ENCODE data around the gene SLC26A6.
A peak's percentile ranks its signal among the peaks of the same experiment; 100 is the strongest.

SLC26A6 gene

GRCh38 chr3:48660800-48661400, 25.6 kb upstream of the SLC26A6 start:
- no peak for DNase-seq

DNA sequence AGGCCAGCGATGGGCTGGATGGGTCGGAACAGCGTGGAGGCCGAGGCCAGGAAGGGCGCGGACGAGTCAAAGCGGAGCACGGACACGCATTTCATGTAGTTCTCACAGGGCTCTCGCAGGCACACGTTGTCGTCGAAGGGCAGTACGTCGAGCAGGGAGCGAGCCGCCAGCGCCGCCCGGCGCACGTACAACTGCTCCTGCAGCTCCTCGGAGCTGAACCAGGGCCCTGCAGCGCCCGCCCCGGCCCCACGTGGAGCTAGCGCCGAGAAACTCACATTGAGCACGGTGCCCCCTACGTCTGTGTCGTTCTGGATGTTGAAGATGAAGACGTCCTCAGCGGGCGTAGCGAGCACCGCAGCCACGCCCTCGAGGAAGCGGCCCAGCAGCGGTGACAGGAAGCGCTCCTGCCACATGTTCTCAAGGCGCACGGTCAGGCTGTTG, 21.6 kb upstream of the SLC26A6 start:
- DNase-seq: peak; percentile 36

DNA sequence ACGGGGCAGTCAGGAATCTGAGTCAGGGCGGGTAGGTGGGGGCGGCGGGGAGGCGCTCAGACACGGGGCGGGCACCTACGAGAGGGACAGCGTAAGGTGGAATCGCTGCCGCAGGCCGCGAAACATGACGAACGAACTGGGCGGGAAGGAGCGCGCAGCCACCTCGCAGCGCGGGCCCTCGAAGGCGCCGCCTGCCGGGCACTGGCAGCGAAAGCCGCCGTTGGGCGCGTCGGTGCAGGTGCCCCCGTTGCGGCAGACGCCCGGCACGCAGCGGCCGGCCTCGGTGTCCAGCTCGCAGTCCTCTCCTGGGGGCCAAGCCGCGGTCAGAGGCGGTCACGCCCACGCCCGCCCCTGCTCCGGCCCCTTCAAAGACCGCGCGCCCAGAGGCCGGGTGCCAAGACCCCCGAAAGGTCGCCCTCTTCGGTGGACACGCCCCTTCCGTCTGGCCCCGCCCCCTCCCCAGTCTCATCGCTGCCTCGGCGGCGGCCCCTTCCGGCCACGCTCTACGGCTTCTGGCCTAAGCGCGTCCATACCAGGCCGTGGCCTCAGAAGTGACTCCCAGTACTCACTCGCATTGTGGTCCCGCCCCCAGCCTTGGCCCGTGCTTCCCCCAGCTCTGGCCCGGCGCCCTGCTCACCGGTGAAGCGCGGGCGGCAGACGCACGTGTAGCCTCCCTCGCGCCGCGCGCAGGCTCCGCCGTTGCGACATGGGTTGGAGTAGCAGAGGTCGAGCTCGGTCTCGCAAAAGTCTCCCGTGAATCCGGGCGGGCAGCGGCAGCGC, 21.0 kb upstream of the SLC26A6 start:
- peak; percentile 86 for DNase-seq

- peak; percentile 61 for DNase-seq
These were observed 20.3 kb upstream of the SLC26A6 start for GRCh38 chr3:48655606-48656005.

GRCh38 chr3:48655063-48655462, 19.8 kb upstream of the SLC26A6 start:
- DNase-seq: no peak

- DNase-seq: no peak
These were observed 17.9 kb upstream of the SLC26A6 start for GRCh38 chr3:48652923-48653715.

GRCh38 chr3:48651771-48652170, 16.5 kb upstream of the SLC26A6 start:
- DNase-seq: no peak

DNA sequence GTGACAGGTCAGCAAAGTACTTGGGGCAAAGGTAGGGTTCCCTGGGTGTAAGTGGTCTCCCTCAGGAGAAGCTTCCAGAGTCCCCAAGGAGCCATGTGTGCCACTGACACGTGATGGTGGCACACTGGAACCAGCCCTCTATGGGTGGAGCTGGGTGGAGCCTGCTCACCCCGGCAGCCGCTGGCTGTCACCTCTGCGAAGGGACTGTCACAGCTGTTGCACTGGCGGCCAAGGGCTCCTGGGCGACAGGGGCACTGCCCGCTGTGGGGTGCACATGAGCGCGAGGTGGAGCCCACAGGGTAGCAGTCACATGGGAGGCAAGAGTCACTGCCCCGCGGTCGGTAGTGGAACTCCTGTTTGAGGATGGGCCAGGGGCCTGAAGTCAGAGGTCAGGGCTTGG, 15.5 kb upstream of the SLC26A6 start:
- no peak for DNase-seq

DNA sequence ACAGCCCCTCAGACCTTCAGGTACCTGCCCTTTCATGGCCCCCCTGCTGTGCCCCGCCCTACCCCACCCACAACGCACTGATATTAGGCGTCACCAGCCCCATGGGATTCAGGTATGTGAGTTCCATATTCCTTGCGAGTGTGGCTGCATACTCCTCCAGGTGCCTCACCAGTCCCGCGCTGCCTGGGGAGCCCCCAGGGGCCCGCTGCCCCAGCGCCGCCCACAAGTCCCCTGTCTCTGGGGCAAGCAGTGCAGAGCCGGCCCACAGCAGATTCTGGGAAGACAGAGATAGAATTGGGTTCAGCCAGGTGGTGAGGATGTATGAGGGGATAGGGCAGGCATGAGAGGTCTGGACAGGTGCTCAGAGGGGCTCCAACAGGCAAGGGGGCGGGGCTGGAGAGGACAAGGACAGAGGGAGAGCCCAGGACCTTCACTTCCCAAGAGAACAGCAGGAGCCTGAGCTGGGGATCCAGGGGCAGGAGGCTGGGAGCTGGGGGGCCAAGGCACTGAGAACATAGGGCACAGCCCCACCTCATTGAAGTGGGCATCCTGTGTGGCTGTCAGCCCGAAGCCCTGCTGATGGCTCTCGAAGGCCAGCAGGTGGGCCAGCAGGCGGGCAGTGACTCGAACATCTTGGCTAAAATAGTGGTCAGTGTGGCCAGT, 13.1 kb upstream of the SLC26A6 start:
- no peak for DNase-seq

DNA sequence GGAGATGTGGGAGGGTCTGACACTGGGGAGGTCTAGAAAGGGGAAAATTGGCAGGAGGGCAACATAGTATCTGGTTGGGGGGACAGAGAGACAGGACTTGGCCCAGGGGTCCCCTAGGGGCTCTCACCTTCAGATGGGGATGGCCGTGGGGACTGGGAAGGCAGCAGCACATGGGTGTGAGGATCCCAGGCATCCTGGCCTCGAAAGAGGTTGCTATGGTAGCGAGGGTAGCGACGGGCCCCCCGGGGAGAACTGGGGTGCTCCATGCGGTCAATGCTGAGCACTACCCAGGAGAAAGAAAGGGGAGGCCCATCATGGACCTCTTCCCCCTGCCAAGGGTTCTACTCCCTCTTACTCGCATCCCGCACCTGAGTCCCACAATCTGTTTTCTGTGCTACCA, 12.5 kb upstream of the SLC26A6 start:
- no peak for DNase-seq

DNA sequence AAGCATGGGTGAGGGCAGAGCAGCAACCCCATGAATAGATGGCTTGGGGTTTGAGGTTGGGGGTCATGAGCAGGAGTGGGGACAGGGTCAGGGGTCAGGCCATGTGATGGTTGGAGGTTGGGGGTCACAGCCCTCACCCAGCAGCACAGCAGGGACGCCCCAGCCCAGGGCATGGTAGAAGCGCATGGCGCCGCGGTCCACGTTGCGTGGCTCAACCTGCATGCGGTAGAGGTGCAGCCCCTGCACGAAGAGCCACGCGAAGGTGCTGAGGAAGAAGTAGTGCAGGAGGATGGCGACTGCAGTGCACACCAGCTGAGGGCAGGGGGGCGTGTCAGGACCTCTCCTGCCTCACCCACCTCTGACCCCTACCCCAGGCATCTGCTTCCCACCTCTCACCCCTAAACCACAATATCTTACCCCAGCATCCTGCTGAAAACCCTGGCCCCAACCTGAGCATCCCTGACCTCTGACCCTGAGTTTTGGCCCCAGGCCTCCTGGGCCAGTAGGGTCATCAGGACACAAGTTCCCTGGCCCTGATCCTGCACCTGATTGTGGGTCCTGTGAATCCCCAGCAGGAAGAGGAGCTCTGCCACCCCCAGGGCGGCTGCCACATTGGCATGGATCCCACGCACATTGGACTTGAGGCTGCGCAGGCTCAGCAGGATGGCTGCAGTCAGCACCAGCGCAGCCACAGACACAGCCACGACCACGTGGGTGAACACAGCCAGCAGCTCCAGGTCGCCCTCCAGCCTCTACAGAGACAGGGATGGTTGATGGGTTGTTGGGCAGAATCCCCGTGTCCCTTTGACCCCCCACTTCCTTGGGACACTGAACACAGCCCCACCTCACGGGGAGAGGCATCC, 9.9 kb upstream of the SLC26A6 start:
- no peak for DNase-seq

GRCh38 chr3:48642605-48643004, 7.3 kb upstream of the SLC26A6 start:
- no peak for DNase-seq

DNA sequence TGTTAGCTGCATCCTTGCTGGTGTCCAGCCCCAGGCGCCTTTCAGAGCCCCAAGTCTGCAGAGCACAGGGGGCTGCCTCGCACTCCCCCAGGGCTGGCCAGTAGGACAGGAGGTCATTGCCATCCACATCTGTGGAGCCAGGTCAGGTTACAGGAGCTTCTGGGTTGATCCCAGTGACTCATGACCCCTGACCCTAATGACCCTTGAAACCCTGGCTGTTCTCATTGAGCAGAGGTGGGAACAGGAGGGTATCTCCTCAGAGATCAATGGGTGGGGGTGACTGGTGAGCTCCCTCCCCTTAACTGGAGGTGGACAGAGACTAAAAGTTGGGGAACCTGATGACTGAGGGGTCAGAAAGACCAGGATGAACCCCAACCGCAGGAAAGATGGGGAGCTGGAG, 6.1 kb upstream of the SLC26A6 start:
- no peak for DNase-seq

DNA sequence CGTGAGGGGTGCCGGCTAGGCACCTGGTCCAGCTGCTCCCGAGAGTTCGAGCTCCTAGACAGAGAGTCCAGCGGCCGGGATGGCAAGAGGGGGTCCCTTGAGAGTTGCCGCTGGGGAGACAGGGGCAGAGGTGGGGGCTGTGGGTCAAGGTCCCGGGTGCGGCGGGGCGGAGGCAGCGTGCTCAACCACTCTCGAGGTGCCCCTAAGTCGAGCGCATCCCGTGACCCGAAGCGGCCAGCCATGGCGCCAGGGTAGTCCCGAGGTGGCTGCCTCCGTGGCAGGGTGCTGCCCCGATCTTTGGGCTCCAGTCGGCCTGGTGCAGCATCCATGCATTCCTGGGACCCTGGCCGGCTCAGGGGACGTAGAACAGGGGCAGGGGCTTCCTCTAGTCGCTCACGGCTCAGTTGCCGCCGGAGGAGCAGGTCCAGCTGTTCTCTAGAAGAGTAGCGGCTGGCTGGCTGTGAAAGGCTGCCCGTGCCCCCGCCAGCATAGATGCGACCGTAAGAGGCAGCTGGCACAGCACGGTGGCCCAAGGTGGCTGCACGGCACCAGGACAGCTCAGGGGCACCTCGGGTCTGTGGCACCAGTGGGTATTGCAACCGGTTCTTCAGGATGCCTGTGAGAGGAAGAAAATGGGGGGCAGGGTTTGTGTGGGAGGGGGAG, 4.8 kb upstream of the SLC26A6 start:
- DNase-seq: no peak

DNA sequence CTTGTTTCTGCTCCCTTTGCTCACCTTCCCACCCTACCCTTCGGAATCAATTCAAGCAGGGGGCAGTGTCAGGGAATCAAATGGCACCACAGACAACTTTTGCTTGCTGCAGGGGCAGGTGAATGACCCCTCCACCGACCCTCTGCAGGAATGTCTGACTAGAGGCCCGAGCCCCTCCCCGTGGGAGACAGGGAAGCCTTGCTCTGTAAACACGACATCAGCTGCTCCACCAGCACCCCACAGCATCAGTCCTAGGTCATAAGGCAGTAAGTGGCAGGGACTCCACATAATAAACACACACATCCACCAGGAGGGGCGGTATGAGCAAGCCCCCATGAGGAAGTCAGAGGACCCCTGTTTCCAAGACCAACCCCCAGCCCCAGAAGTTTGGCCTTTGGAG, 2.0 kb upstream of the SLC26A6 start:
- no peak for DNase-seq

DNA sequence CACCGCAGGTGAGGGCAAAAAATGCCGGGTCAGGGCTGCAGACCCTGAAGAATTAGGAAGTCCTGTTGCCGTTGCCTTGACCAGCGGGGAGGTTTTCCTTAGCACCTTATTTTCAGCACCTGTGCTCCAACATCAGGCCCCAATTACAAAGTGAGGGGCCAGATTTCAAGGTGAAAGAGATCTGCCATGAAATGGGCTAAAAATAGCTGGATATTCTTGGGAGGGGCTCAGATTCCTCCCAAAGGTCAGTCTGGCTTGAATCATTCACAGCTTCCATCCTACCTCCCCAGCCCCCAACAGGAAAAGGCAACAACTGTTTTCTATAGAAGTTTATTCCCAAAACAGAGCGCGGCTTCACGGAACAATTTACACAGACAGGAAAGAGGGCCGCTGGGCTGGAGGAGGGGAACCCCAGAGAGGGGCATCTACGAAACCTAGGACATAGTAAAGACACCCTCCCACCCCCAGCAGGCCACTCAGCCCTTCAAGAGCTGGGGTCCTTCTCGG, 941 bp upstream of the SLC26A6 start:
- DNase-seq: no peak

- peak; percentile 71 for DNase-seq
These were observed 520 bp downstream of the SLC26A6 start for GRCh38 chr3:48634661-48635221.

GRCh38 chr3:48633743-48634142, 1.5 kb downstream of the SLC26A6 start:
- DNase-seq: no peak

DNA sequence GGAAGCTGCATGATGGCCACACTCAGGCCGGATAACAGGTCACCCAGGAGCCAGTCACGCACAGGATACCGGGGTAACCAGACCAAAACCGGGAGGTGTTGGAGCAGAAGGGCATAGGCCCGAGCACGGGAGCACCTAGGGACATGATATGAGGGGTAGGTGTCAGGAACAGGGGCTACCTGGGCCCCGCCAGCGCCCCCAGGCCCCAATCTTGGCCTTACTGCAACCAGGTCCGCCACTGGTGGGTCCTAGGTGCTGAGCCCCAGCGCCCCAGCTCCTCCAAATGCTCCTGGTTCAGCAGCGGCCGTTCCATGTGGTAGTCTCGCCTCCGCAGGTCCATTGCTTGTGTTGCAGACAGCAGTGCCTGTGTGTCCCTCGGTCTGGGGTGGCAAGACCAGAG, 2.0 kb downstream of the SLC26A6 start:
- DNase-seq: no peak

DNA sequence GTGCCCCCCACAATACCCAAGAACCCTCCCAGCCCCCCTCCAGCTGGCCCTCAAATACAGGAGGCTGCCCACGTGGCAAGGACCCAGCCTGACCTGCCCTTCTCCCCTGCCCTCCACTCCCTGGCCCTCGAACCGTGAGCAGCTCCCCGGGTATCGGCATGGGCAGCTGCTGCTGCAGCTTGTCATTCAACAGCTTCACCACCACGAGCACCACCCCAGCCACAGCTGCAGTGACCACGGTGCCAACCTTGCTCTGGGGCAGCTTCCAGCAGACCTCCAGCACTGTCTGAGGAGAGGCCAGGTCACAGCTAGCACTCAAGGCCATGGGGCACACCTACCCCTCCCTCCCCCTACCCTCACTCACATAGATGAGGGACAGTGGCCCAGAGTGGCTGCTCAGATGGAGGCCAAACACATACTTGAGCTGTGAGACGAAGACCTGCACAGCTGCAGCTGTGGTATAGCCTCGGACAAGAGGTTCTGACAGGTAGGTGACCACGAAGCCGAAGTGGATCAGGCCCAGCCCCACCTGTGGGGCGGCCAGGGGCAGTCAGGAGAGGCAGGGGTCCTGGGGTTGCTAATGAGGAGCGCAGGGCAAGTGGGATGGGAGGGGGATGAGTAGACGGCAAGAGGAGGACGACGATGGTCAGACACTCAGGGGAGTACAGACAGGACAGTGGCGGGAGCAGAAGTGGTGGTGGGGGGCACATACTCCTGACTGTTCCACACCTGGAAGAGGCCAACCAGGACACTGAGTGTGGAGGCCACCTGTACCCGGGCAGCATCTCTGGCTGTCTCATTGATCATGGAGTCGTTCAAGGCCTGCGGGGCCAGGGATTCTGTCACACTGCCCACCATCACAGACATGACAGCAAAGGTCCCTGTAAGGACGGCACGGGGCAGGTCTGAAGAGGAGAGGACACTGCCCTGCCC, 3.5 kb downstream of the SLC26A6 start:
- no peak for DNase-seq

Measured in CD4-positive, alpha-beta T cell treated with Interleukin-6 for 4 hours (primary cell).